HAP-1 (cell line): Measurements from ENCODE around the gene ZFHX2.

Experiments used
- DNase-seq, 2 experiments: peaks; one replicate each; pipeline ENCODE4 v3.0.0-alpha.2; 2016 to 2020; ENCODE audit warnings: low spot score in 2 of 2
- H3K27me3 ChIP-seq: fragments of 250-450 bp; sonication (Bioruptor Pico); 2 replicates; pipeline ENCODE4 v1.5.1; 2020; ENCODE audit warnings: low read depth, mild to moderate bottlenecking, moderate library complexity
- H3K36me3 ChIP-seq: fragments of 250-450 bp; sonication (Bioruptor Pico); replicated peaks from 2 replicates; pipeline ENCODE4 v1.5.1; 2020; ENCODE audit warnings: mild to moderate bottlenecking
- H3K4me1 ChIP-seq: fragments of 250-450 bp; sonication (Bioruptor Pico); 2 replicates; pipeline ENCODE4 v1.5.1; 2020; ENCODE audit warnings: mild to moderate bottlenecking
- H3K4me3 ChIP-seq: fragments of 250-450 bp; sonication (Bioruptor Pico); 2 replicates; pipeline ENCODE4 v1.5.1; 2020; ENCODE audit warnings: mild to moderate bottlenecking, moderate library complexity
- H3K9me3 ChIP-seq: fragments of 250-450 bp; sonication (Bioruptor Pico); 2 replicates; pipeline ENCODE4 v1.5.1; 2020; ENCODE audit warnings: mild to moderate bottlenecking, moderate library complexity
- in situ Hi-C: fragments of 300-500 bp; cut with MboI; formaldehyde crosslinking; loops from 3 replicates; pipeline ENCODE4 v1.14.3; 2020; ENCODE audit warnings: low sequenced_read_pairs, inconsistent platforms, mixed read lengths

The ZFHX2 gene

DNA sequence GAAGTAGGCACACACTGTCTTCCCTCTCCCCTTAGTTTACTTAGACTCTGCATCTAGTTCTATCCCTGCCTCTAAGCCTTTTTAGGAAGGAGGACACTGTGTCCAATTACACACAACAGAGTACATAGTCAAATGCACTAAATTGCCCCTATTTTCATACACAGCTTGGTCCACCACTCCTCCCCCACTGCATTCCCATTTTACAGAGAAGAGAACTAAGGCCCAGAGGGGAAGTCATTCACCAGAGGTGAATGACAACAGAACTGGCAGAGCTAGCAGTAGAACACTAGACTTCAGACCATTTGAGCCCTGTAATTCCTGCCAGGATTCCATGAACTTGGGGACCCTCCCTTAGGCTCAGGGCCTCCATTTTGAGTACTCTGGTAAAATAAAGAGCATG lies 28.2 kb upstream of the ZFHX2 start:
- Histone ChIP-seq H3K36me3 (no peaks in the 10 kb centered on the region), H3K4me3 (no peak overlapping the region), H3K27me3 (no peaks in the 10 kb centered on the region), H3K4me1 (no peaks in the 10 kb centered on the region), H3K9me3 (no peaks in the 10 kb centered on the region)
- no peak for DNase-seq
- in situ Hi-C loops, result no loop called here

DNA sequence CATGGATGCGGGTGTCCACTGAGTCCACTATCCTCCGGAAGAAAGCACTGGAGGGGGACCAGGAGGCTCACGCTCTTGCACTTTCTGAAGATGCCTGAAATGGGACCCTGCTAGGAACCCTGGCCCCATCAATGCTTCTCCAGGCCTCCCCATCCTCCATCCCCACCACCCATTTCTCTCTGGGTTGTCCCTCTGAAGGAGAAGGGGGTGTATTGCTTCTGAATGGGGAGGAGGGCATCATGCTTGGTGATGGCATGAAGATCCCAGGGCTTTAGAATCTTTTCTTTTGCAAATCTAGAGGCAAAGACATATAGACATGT lies 27.7 kb upstream of the ZFHX2 start:
- Histone ChIP-seq H3K36me3 (no peaks in the 10 kb centered on the region), H3K4me1 (no peaks in the 10 kb centered on the region), H3K27me3 (no peaks in the 10 kb centered on the region), H3K4me3 (no peak overlapping the region), H3K9me3 (no peaks in the 10 kb centered on the region)
- DNase-seq, result no peak
- in situ Hi-C loops, result no loop called here

- in situ Hi-C loops, result no loop called here
- H3K27me3 ChIP-seq, result no peaks in the 10 kb centered on the region
- H3K4me1 ChIP-seq, result no peaks in the 10 kb centered on the region
- DNase-seq, result no peak
- H3K9me3 ChIP-seq, result no peaks in the 10 kb centered on the region
- H3K36me3 ChIP-seq, result no peaks in the 10 kb centered on the region
- H3K4me3 ChIP-seq, result no peak within 1 kb of the TSS
Observed at GRCh38 chr14:23578560-23579310, 27.2 kb upstream of the ZFHX2 start, which contains the start of gene JPH4. JPH4 (minus strand) TSS chr14:23578790; CDS start chr14:23577453, 1,337 bp downstream.

- H3K4me1 ChIP-seq, result no peaks in the 10 kb centered on the region
- no peaks in the 10 kb centered on the region for H3K36me3 ChIP-seq
- in situ Hi-C loops, result no loop called here
- H3K9me3 ChIP-seq, result no peaks in the 10 kb centered on the region
- DNase-seq, result no peak
- no peak overlapping the region for H3K4me3 ChIP-seq
- no peaks in the 10 kb centered on the region for H3K27me3 ChIP-seq
Observed at GRCh38 chr14:23577710-23578392, 26.3 kb upstream of the ZFHX2 start.

DNA sequence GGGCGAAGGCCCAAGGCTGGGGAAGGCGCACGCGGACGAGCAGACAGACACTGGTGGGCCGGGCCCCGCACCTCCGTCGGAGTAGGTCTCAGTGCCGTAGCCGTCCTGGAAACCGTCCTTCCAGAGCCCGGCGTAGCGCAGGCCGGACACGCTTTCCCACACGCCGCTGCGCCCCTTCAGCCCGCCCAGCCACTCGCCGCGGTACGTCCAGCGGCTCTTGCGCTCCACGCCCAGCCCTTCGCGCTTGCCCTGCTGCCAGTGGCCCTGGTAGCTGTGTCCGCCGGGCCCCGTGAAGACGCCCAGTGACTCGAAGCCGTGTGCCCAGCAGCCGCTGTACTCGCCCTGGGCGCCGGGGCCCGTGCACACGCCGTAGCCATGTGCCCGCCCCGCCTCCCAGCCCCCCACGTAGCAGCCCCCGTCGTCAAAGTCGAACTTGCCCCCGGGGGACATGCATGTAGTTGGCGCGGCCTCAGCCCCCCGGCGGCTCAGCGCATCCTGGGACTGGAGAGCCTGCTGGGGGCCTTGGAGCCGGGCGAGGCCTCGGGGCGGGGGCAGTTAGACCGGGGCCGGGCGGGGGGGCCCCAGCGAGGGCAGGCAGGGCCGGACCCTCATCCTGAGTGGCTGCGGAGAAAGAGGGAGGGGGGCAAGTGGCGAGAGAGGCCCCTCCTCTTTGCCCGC lies 25.6 kb upstream of the ZFHX2 start:
- no peaks in the 10 kb centered on the region for H3K27me3 ChIP-seq
- H3K4me3 ChIP-seq, result no peak overlapping the region
- H3K9me3 ChIP-seq, result no peaks in the 10 kb centered on the region
- DNase-seq, result no peak
- no peaks in the 10 kb centered on the region for H3K36me3 ChIP-seq
- in situ Hi-C loops, result no loop called here
- no peaks in the 10 kb centered on the region for H3K4me1 ChIP-seq

DNA sequence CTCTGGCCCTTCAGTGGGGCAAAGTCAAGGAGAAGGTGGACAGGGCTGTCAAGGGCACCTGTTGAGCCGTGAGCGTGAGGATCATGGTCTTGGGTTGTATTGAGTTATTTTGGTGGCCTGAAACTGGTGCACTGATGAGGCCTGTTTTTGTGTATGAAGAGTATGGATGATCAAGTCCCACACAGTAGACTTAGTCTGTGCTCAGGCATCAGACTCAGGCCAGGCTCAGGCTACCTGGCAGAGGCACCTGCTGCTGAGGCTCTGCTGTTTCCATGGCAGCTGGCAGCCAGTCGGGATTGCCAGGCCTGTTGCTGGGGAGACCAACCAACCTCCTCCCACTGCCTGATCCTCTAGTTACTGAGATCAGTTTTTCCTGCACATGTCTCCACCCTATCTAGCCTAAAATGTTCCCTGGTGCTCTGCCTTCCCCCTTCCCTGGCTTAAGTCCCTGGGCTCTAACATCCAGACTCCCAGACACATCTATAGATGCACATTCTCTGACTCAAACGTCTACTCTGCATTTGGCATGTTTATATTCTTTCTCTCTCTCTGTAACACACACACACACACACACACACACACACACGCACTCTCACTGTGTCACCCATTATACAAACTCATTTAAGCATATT lies 21.9 kb upstream of the ZFHX2 start:
- H3K36me3 ChIP-seq, result no peaks in the 10 kb centered on the region
- H3K9me3 ChIP-seq, result no peaks in the 10 kb centered on the region
- peaks cover 5% of the 10 kb centered on the region for H3K4me1 ChIP-seq
- no peak overlapping the region for H3K4me3 ChIP-seq
- in situ Hi-C loops, result no loop called here
- no peaks in the 10 kb centered on the region for H3K27me3 ChIP-seq
- no peak for DNase-seq

DNA sequence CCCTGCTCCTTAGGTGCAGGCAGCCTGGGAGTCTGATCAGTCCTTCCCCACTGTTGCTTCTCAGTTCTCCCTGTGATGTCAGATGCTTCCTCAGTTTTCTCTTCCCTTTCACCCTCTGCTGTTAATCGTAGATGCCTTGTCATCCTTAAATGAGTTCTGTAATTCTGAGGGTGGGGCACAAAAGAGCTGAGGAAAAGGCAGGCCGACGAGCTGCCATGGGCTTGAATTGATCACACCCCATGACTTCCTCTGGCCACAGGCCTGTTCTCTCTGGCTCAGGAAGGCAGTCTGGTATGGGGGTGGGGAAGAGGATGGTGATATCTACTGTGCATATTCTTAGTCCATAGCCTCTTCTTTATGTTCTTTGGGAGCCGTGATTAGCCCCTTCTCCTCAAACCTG lies 21.3 kb upstream of the ZFHX2 start:
- Histone ChIP-seq H3K9me3 (no peaks in the 10 kb centered on the region), H3K4me1 (peaks cover 11% of the 10 kb centered on the region), H3K27me3 (no peaks in the 10 kb centered on the region), H3K36me3 (no peaks in the 10 kb centered on the region), H3K4me3 (no peak overlapping the region)
- DNase-seq, result no peak
- in situ Hi-C loops, result no loop called here

DNA sequence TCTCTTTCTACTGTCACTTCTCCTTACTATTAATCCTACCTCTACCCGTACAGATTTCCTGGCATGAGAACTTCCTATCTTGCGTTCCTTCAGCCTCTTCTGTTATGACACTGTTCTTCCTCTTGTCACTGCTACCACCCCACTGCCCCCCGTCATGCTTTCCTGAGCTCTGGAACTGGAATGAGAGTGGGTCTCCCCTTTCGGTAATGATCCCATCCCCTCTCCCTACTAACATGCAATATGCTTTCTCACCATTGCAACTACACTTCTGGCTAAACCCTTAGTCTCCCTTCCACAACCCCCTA lies 20.9 kb upstream of the ZFHX2 start:
- H3K4me1 ChIP-seq, result peaks cover 13% of the 10 kb centered on the region
- H3K36me3 ChIP-seq, result no peaks in the 10 kb centered on the region
- no peaks in the 10 kb centered on the region for H3K27me3 ChIP-seq
- in situ Hi-C loops, result no loop called here
- no peaks in the 10 kb centered on the region for H3K9me3 ChIP-seq
- no peak for DNase-seq
- no peak overlapping the region for H3K4me3 ChIP-seq

- H3K4me1 ChIP-seq, result peaks cover 13% of the 10 kb centered on the region
- in situ Hi-C loops, result no loop called here
- no peaks in the 10 kb centered on the region for H3K27me3 ChIP-seq
- no peaks in the 10 kb centered on the region for H3K36me3 ChIP-seq
- DNase-seq, result no peak
- no peaks in the 10 kb centered on the region for H3K9me3 ChIP-seq
- no peak overlapping the region for H3K4me3 ChIP-seq
Observed at GRCh38 chr14:23571701-23572523, 20.3 kb upstream of the ZFHX2 start.

DNA sequence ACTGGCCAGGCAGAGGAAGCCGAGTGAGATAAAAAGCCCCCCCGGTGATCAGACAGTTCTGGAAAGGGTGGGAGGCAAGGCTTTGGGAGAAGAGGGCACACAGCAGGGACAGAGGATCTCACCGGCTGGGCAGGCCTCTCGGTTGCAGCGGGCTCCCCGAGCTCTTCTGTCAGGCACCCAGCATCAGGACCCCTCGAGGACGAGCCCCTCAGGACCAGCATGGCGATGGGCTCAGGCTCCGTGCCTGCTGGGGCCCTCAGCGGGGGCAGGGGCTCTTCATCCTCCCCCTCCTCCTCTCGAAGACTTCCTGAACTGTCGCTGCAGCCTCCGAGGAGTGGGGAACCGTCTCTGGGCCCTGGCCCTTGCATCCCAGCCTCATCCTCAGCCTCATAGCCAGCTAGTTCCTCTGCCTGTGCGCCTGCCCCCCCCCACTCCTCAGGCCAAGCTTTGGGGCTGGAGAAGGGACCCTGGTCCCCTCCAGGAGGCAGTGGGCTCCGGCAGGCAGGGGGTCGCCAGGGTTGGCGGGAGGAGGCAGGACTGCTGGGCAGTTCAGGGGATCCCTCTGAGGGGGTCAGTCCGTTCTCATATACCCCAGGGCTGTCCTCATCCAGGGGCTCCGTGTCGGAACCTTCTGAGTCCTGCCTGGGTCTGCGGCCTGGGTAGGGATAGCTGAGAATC lies 19.4 kb upstream of the ZFHX2 start:
- H3K27me3 ChIP-seq, result no peaks in the 10 kb centered on the region
- peaks cover 18% of the 10 kb centered on the region for H3K4me1 ChIP-seq
- H3K4me3 ChIP-seq, result no peak overlapping the region
- no peaks in the 10 kb centered on the region for H3K9me3 ChIP-seq
- H3K36me3 ChIP-seq, result peaks cover 3% of the 10 kb centered on the region; the same call in 1 of the 2 replicates
- in situ Hi-C loops, result no loop called here
- peak in 1 of 2 experiments; percentile 4 for DNase-seq

GRCh38 chr14:23569443-23570151 lies 18.0 kb upstream of the ZFHX2 start:
- H3K4me3 ChIP-seq, result no peak overlapping the region

GRCh38 chr14:23568600-23569331 lies 17.2 kb upstream of the ZFHX2 start:
- DNase-seq, result peak in 1 of 2 experiments; percentile 63
- H3K27me3 ChIP-seq, result no peaks in the 10 kb centered on the region
- peaks cover 18% of the 10 kb centered on the region for H3K4me1 ChIP-seq
- in situ Hi-C loops, result no loop called here
- H3K4me3 ChIP-seq, result no peak overlapping the region
- H3K36me3 ChIP-seq, result peaks cover 3% of the 10 kb centered on the region
- H3K9me3 ChIP-seq, result no peaks in the 10 kb centered on the region

More at GRCh38 chr14:23569443-23570151, 18.0 kb upstream of the ZFHX2 start:
- peak; percentile 14 to 16 for DNase-seq
- no peaks in the 10 kb centered on the region for H3K27me3 ChIP-seq
- H3K9me3 ChIP-seq, result no peaks in the 10 kb centered on the region
- in situ Hi-C loops, result no loop called here
- H3K4me1 ChIP-seq, result peaks cover 18% of the 10 kb centered on the region
- H3K36me3 ChIP-seq, result peaks cover 3% of the 10 kb centered on the region
